HEK293T (cell line): ENCODE measurements around the gene HOXD4.

Source experiments
- ARNT ChIP-seq: fragments of 450-650 bp; IDR thresholded peaks from 2 replicates; pipeline ENCODE4 v1.6.1; 2017; ENCODE audit warnings: mild to moderate bottlenecking
- BHLHE40 ChIP-seq: fragments of 450-650 bp; IDR thresholded peaks from 2 replicates; pipeline ENCODE4 v1.6.1; 2016; ENCODE audit warnings: mild to moderate bottlenecking, moderate library complexity, borderline replicate concordance
- FOXA1 ChIP-seq: fragments of 450-650 bp; IDR thresholded peaks from 2 replicates; pipeline ENCODE4 v1.6.1; 2016; ENCODE audit warnings: mild to moderate bottlenecking
- FOXK2 ChIP-seq: fragments of 450-650 bp; IDR thresholded peaks from 2 replicates; pipeline ENCODE4 v1.6.1; 2016; ENCODE audit warnings: mild to moderate bottlenecking
- SP1 ChIP-seq: fragments of 450-650 bp; IDR thresholded peaks from 2 replicates; pipeline ENCODE4 v1.6.1; 2017
- TARDBP ChIP-seq: fragments of 450-650 bp; IDR thresholded peaks from 2 replicates; pipeline ENCODE4 v1.6.1; 2016

GRCh38 chr2:176161825-176162626 is 10.7 kb downstream of the HOXD4 start:
- no peak for TF ChIP-seq SP1
- no peak for TF ChIP-seq TARDBP
- no peak for TF ChIP-seq FOXK2
- TF ChIP-seq FOXA1 = no peak
- no peak for TF ChIP-seq BHLHE40
- TF ChIP-seq ARNT = no peak
